ENCODE data around the gene TMEM121. TPM values are rescaled to one million over a fixed set of nuclear protein-coding genes. Genes with fewer than 3 reads are reported as not detected.

TMEM121 gene
- total and polyA plus RNA-seq, 2 donors (not counting 1 experiment from before 2014, with no cell fraction given): 0.99 to 3.7 TPM

GRCh38 chr14:105527826-105528585 is 1.6 kb downstream of the TMEM121 start:
- peak; percentile 89 for DNase-seq
- peaks cover 0 to 15% (median 0%) of the 10 kb centered on the region in 3 donors for H3K9me3 ChIP-seq (ENCODE audit: control extremely low read depth in 1 of 3, control insufficient read depth in 2 of 3, insufficient read depth in 1 of 3, low read length in 2 of 3)
- Mint-ChIP-seq H3K9me3 (ENCODE audit: insufficient read depth) (no peaks in the 10 kb centered on the region), H3K4me3 (peak overlapping the region; percentile 80), H3K27me3 (no peaks in the 10 kb centered on the region), H3K4me1 (peaks cover 50% of the 10 kb centered on the region), H3K27ac (no peak overlapping the region)
- peak; percentile 50 for ATAC-seq (ENCODE audit: low read depth)
- WGBS (ENCODE audit: insufficient coverage): 11% methylated on average over 67 of the region's 67 CpGs
- peaks cover 0 to 48% (median 9%) of the 10 kb centered on the region in 4 experiments for H3K27me3 ChIP-seq (replicated peaks in 1 of 4; ENCODE audit: control extremely low read depth in 1 of 4, control insufficient read depth in 3 of 4, insufficient read depth in 4 of 4, low read length in 3 of 4)
- TF ChIP-seq CTCF (IDR thresholded peaks at IDR 0.05) (peak; percentile 85), EZH2 (IDR thresholded peaks at IDR 0.05; ENCODE audit: borderline replicate concordance, insufficient read depth, low read depth, low read length, poor library complexity, severe bottlenecking) (no peak)
- H4K20me1 ChIP-seq (ENCODE audit: control insufficient read depth, insufficient read depth, low read length, poor library complexity, severe bottlenecking): peaks cover 14% of the 10 kb centered on the region
- no peaks in the 10 kb centered on the region for H3K36me3 ChIP-seq (replicated peaks in 1 of 2; ENCODE audit: control extremely low read depth in 1 of 2, control insufficient read depth in 1 of 2, extremely low read depth in 1 of 2, insufficient read depth in 2 of 2, low read length in 1 of 2)
- ChIA-PET POLR2A (no interaction called here), CTCF (interaction anchor here (1.0 to 2.4 kb wide), 9 partner anchors 38 to 323 kb away, joined by 3 to 16 read pairs (median 4); no protein-coding TSS in a partner anchor)
- H3K4me2 ChIP-seq (replicated peaks; ENCODE audit: low read depth, low read length, poor library complexity, severe bottlenecking): peak overlapping the region; percentile 100
- H3K4me3 ChIP-seq (ENCODE audit: control extremely low read depth in 1 of 5, extremely low read depth in 1 of 5, insufficient read depth in 1 of 5, low read depth in 2 of 5, low read length in 4 of 5): peak overlapping the region in 4 of 5 experiments; percentile 37 to 66 (median 60)
- peak overlapping the region in 1 of 2 donors; percentile 30 for H3K27ac ChIP-seq (ENCODE audit: low read length in 2 of 2)
- peak overlapping the region; percentile 76 for H3K9ac ChIP-seq (ENCODE audit: low read length)
- peak overlapping the region; percentile 93 for H2AFZ ChIP-seq (ENCODE audit: insufficient read depth, low read depth, low read length, poor library complexity, severe bottlenecking)
- intact Hi-C loops (cut with micrococcal nuclease): loop anchor here (1.0 to 5.0 kb wide), 4 partner anchors 37 to 437 kb away; partner anchors contain the start of gene TEDC1
- no peaks in the 10 kb centered on the region for H3K79me2 ChIP-seq (ENCODE audit: control insufficient read depth, insufficient read depth, low read length)
- peaks cover 59 to 65% of the 10 kb centered on the region in 2 donors for H3K4me1 ChIP-seq (ENCODE audit: control insufficient read depth in 2 of 2, insufficient read depth in 2 of 2, low read length in 2 of 2)
